Cardiac muscle cell (in vitro differentiated cells and primary cell): ENCODE data around the gene CAMKMT. TPM values are rescaled to one million over a fixed set of nuclear protein-coding genes. Genes with fewer than 3 reads are reported as not detected.
A peak's percentile ranks its signal among the peaks of the same experiment; 100 is the strongest.

Experiments used
- DNase-seq, 2 donors: peaks; one replicate each; pipeline versions ENCODE4 v3.0.0 to v3.0.0-alpha.2; 2010 to 2017; ENCODE audit warnings: low read depth in 1 of 2, low spot score in 1 of 2
- H3K27ac ChIP-seq: fragments of 200-600 bp; sonication (generic); 2 replicates; pipeline ENCODE4 v1.5.1; 2016
- H3K27me3 ChIP-seq: fragments of 200-600 bp; sonication (generic); 2 replicates; pipeline ENCODE4 v1.6.0; 2016; ENCODE audit warnings: control low read depth
- H3K36me3 ChIP-seq: fragments of 200-600 bp; sonication (generic); 2 replicates; pipeline ENCODE4 v1.5.1; 2016; ENCODE audit warnings: control low read depth
- H3K4me1 ChIP-seq: fragments of 200-600 bp; sonication (generic); 2 replicates; pipeline ENCODE4 v1.8.1; 2017; ENCODE audit warnings: low read depth, mild to moderate bottlenecking, mixed run types
- H3K4me3 ChIP-seq: fragments of 200-600 bp; sonication (generic); 2 replicates; pipeline ENCODE4 v1.5.1; 2016; ENCODE audit warnings: mild to moderate bottlenecking
- H3K9me3 ChIP-seq: fragments of 200-600 bp; sonication (generic); 2 replicates; pipeline ENCODE4 v1.5.1; 2017; ENCODE audit warnings: low read depth, mild to moderate bottlenecking, control low read depth
- polyA plus RNA-seq: library from polyadenylated mRNA; unstranded; fragments of >200 nt; fragmentation: Nextera tagmentation; extraction: Ambion mirVana; gene quantifications from 2 replicates; pipeline ENCODE4 v1.2.1, GENCODE V29; 2016
- total RNA-seq: library from RNA; depleted of rRNA; stranded (reverse); fragments of >200 nt; gene quantifications from 2 replicates; pipeline ENCODE4 v1.2.3, GENCODE V29; 2016
- TF ChIP-seq, protein P1 (sequence below): IDR thresholded peaks from 2 replicates; pipeline ENCODE4 v1.5.1; 2012; ENCODE audit warnings: low read depth, mild to moderate bottlenecking, low read length

The CAMKMT gene
- total and polyA plus RNA-seq, 2 experiments from 2014 or later: 16.9 to 20.6 TPM

DNA sequence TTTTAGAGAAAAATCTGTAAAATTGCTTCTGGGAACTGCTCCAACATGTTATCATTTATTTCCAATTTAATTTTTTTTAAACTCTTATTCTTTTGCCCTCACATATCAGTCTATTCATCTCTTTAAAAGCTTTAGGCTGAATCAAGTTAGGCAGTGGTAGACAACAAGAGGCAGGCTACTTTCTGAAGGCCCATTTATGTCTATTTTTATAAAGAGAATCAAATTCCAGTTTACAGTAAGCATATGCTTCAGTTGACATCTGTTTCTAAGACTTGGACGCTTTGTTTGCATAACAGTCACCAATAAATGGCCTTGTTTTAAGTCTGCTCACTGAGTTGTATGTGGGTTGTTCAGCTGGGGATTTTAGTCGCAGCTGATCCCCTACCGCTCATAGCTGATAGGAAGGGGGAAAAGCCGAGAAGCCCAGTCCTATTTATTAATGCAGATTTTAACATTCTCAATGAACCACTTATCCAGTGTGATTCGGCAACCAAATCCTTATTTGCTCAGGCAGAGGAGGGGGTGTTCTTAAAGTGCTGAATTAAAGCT is 319.3 kb downstream of the CAMKMT start:
- TF ChIP-seq, protein P1, sequence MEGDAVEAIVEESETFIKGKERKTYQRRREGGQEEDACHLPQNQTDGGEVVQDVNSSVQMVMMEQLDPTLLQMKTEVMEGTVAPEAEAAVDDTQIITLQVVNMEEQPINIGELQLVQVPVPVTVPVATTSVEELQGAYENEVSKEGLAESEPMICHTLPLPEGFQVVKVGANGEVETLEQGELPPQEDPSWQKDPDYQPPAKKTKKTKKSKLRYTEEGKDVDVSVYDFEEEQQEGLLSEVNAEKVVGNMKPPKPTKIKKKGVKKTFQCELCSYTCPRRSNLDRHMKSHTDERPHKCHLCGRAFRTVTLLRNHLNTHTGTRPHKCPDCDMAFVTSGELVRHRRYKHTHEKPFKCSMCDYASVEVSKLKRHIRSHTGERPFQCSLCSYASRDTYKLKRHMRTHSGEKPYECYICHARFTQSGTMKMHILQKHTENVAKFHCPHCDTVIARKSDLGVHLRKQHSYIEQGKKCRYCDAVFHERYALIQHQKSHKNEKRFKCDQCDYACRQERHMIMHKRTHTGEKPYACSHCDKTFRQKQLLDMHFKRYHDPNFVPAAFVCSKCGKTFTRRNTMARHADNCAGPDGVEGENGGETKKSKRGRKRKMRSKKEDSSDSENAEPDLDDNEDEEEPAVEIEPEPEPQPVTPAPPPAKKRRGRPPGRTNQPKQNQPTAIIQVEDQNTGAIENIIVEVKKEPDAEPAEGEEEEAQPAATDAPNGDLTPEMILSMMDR: no peak
- H3K4me1 ChIP-seq: peaks cover 20% of the 10 kb centered on the region
- no peak overlapping the region for H3K4me3 ChIP-seq
- H3K27me3 ChIP-seq: peaks cover 31% of the 10 kb centered on the region
- no peak overlapping the region for H3K27ac ChIP-seq
- H3K36me3 ChIP-seq: no peaks in the 10 kb centered on the region
- DNase-seq: no peak
- no peaks in the 10 kb centered on the region for H3K9me3 ChIP-seq

DNA sequence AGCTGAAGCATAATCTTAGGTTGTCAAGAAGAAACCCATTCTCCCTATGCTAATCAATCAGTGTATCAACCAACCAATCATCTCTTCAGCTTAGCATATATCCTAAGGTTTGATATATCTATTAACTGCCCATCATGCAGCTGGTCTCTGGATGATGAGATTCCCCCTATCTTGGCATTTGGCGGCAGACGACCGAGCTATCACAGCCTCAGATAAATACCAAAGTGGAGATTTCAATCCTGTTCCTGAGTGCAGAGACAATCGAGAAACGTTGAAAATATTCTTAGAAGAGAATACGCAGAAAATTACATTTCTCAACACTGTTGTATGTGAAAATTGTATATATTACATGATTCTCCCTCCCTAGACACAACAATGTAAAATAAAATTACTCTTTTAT is 320.7 kb downstream of the CAMKMT start:
- TF ChIP-seq, protein P1: no peak
- Histone ChIP-seq H3K27me3 (peaks cover 17% of the 10 kb centered on the region), H3K9me3 (no peaks in the 10 kb centered on the region), H3K27ac (no peak overlapping the region), H3K4me3 (no peak overlapping the region), H3K36me3 (no peaks in the 10 kb centered on the region), H3K4me1 (peaks cover 20% of the 10 kb centered on the region)
- no peak for DNase-seq

DNA sequence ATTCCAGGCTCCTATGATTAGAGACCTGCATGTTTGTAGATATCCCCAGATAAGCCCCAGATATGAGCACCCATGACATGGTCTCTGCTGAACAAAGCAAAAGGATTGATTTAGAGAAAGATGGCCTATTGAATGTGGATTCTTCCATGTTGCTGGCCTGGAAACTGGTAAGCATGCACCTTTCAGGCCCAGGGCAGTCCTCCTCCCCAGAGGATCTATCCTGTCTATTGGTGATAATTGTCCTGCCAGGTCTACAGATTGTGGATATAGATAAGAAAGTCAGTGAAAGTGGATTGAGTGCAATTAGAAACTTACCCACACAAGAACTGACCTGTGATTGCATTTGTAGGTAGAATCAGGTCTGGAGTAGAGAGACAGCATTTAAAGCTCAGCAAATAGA is 322.8 kb downstream of the CAMKMT start:
- Histone ChIP-seq H3K4me3 (no peak overlapping the region), H3K9me3 (no peaks in the 10 kb centered on the region), H3K4me1 (peaks cover 19% of the 10 kb centered on the region), H3K27me3 (peaks cover 7% of the 10 kb centered on the region), H3K36me3 (no peaks in the 10 kb centered on the region), H3K27ac (no peak overlapping the region)
- DNase-seq: no peak
- TF ChIP-seq, protein P1: no peak

DNA sequence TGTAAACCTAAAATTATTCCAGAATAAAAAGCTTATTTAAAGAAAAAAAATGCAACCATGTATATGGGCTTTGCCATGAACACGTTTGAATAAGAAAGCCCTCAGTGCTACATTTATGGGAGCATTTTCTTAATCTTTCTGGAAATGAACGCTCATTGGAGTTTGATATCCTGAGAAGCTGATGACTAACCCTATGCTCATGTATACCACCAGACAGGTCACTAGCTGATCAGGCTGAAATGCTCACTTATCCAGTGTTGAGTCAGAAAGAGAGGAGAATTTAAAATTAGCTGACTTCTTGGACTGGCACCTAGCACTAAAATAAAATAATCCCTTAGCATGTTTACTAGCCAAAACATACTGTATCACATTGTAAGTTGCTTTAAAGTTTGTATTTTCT is 324.8 kb downstream of the CAMKMT start:
- DNase-seq: peak in 1 of 2 donors; percentile 14
- H3K4me1 ChIP-seq: peaks cover 5% of the 10 kb centered on the region
- H3K36me3 ChIP-seq: no peaks in the 10 kb centered on the region
- H3K27me3 ChIP-seq: peaks cover 2% of the 10 kb centered on the region
- H3K9me3 ChIP-seq: no peaks in the 10 kb centered on the region
- TF ChIP-seq, protein P1: no peak
- no peak overlapping the region for H3K4me3 ChIP-seq
- no peak overlapping the region for H3K27ac ChIP-seq

DNA sequence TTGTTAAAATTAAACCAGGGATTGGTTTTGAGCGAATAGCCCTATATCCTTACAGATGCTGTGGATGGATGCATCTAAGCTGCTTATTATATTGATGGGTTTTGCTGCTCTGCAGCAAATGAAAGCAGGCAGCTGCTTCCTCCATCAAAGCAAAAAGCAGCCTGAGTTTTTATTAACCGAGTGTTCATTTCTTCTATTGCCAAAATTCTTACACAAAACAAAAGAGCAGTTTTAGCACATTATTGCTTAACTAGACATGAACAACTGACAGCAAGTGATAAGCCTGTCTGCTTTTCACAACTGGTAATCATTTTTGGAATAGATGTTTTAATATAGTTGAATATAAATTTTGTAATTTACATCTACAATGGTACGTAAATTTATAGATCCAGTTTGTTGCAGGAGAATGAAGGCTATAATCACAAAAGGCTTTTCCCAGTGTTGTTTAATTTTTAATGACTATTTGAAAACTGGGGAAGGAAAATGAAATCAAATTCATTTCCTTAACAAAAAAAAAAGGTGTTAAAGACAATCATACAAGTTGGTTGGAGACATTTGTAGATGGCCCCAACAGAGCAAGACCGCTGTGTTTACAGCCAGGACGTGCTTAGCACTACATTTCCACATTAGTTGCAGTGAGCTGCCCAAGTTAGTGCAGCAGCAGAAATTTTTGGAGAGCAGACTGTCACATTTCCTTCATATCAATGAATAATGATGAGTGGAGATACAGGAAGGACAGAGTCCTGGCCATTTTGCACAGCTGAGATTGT is 326.1 kb downstream of the CAMKMT start:
- H3K27ac ChIP-seq: no peak overlapping the region
- TF ChIP-seq, protein P1: no peak
- H3K4me3 ChIP-seq: no peak overlapping the region
- no peaks in the 10 kb centered on the region for H3K9me3 ChIP-seq
- peaks cover 8% of the 10 kb centered on the region for H3K4me1 ChIP-seq
- H3K27me3 ChIP-seq: no peaks in the 10 kb centered on the region
- DNase-seq: no peak
- H3K36me3 ChIP-seq: no peaks in the 10 kb centered on the region
